HL-60 (cell line): ENCODE results near the gene GNG11.

ENCODE experiments used
- POLR2AphosphoS5 ChIP-seq: IDR thresholded peaks from 2 replicates; pipeline ENCODE4 v1.6.1; 2012; ENCODE audit warnings: low read depth
- TF ChIP-seq, protein P1 (sequence below): IDR thresholded peaks from one replicate; pipeline ENCODE4 v1.5.1; 2011; ENCODE audit warnings: low read length, control low read depth, inconsistent platforms; ENCODE audit not compliant: insufficient read depth

DNA sequence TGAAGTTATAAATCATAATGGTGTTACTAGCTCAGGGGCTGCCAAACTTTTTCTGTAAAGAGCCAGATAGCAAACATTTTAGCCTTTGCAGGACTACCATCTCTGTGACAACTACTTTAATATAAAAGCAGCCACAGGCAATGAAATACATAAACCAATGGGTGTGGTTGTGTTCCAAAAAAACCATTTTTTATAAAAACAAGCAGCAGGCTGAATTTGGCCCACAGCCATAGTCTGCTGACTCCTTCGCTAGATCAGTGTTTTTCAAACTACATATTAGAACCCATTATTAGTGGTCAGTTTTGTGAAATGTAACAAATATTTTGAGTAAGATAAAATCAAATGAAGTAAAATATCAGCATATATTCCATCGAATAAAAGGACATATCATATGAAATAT is 13.6 kb downstream of the GNG11 start:
- TF ChIP-seq, protein P1, sequence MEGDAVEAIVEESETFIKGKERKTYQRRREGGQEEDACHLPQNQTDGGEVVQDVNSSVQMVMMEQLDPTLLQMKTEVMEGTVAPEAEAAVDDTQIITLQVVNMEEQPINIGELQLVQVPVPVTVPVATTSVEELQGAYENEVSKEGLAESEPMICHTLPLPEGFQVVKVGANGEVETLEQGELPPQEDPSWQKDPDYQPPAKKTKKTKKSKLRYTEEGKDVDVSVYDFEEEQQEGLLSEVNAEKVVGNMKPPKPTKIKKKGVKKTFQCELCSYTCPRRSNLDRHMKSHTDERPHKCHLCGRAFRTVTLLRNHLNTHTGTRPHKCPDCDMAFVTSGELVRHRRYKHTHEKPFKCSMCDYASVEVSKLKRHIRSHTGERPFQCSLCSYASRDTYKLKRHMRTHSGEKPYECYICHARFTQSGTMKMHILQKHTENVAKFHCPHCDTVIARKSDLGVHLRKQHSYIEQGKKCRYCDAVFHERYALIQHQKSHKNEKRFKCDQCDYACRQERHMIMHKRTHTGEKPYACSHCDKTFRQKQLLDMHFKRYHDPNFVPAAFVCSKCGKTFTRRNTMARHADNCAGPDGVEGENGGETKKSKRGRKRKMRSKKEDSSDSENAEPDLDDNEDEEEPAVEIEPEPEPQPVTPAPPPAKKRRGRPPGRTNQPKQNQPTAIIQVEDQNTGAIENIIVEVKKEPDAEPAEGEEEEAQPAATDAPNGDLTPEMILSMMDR, result no peak
- no peak for TF ChIP-seq POLR2AphosphoS5
